ENCODE results near the gene SF3B4.
"Not testable (repeated sequence)": the region's sequence is repeated elsewhere in the genome, so short reads cannot be mapped to it uniquely, and the experiment has no call there.

Gene SF3B4, protein sequence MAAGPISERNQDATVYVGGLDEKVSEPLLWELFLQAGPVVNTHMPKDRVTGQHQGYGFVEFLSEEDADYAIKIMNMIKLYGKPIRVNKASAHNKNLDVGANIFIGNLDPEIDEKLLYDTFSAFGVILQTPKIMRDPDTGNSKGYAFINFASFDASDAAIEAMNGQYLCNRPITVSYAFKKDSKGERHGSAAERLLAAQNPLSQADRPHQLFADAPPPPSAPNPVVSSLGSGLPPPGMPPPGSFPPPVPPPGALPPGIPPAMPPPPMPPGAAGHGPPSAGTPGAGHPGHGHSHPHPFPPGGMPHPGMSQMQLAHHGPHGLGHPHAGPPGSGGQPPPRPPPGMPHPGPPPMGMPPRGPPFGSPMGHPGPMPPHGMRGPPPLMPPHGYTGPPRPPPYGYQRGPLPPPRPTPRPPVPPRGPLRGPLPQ

DNA sequence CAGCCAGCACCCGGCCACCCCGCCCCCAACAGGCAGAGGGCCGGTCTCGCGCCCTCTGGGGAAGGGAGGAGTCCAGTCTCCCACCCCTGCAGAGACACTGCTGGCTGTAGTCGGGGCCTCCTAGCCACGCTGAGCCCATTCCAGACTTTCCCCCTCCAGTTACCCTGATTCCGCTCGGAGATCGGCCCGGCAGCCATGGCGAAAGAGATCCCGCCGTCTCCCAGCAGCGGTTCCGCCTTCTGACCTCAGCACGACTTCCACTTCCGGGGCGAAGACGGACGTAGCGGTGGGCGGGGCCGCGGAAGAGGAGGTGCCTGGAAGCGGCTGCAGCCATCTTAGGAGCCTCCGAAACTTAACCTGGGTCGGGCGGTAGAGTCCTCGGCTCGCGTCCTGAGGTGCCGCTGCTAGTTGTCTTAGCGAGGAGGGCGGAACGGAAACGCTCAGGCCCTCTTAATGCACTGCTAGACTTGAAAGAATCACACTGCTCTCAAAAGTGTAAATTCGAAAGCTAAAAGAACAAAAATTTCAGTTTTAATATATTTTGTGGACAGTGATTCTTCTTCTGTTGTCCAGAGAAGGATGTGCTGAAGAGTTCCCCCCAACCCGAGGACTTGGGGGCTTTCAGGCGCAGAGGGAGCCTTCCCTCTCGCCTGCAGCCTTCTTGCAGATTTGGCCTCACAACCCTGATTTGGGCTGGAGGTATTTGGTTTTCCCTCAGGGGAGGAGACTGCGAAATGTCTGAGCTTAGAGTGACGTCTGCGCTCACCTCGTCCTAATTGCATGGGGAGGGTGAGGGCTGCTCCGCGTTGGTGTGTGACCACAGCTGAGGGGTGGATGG lies at the start of gene SF3B4:
TSS of gene SF3B4 (minus strand) at position 241 of the 838 bp plus-strand sequence. CDS start at position 197, 44 bp downstream.
- DNase-seq: peak; percentile 96

DNA sequence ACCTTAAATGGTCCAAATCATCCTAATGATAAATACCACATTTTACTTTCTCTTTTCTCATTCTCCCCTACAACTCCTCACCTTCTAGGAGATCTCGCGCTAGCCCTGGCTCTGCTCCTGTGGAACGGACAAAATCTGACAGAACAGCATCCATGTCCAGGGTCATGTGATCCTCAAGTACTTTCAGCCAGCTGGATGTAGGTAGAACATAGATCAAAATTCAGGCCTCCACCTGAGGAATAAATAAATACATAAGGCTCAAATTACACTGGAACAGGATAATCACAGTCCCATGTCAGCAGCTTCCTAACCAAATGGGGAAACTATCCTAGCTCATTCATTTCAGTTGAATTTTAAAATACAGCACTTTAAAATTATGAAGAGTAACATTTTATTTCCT lies 49.7 kb upstream of the SF3B4 start:
- no peak for DNase-seq

DNA sequence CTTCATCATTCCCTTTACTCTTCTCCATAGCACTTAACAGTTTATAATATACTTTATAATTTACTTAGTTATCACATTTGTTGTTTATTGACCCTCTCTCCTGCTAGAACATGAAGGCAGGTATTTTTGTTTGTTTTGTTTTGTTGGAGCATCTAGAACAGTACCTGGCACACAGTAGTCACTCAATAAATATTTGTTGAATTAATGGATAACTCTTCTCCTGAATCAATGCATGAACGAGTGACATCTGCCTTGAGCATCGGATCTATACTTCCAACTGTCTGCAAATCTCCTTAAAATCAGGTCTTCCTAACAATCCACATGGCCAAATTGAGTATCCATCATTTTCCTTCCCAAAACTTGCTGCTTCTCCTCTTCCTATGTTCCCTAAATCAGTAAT lies 44.9 kb upstream of the SF3B4 start:
- DNase-seq: no peak

DNA sequence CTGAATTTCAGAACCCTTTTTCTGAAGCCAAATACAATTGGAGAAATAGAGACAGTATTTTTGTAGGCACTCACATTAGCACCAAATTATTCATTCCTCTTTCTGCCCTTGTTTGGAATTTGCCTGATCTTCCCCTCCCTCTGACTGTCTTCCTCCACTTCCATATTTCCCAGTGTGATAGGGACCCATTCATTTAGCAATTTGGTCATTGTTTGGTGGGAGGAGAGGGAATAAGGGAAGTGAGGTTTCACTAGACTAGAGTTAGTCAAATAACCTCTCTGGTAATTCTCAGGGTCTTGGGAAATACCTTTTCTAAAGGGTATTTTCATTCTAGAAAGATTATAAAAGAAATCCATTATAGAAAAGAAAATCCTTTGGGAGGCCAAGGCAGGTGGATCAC lies 40.0 kb upstream of the SF3B4 start:
- DNase-seq: no peak

DNA sequence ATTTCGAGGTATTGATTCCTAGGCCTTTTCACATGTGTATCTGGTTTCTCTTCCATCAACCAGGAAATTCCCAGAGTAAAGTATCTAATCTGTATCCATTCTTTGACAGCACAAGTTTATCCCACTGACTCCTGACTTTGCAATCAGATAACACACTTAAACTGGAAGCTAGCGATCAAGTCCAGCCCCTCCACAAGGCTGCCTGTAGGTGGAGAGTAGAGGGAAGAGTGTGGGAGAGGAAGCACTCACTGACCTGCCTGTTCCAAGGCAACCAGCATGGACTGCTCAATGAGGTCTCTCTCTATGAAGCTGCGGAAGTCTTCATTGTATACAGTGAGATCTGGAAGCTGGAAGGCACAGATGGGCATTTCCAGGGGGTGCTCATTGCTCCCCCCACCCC lies 39.4 kb upstream of the SF3B4 start:
- DNase-seq: no peak

DNA sequence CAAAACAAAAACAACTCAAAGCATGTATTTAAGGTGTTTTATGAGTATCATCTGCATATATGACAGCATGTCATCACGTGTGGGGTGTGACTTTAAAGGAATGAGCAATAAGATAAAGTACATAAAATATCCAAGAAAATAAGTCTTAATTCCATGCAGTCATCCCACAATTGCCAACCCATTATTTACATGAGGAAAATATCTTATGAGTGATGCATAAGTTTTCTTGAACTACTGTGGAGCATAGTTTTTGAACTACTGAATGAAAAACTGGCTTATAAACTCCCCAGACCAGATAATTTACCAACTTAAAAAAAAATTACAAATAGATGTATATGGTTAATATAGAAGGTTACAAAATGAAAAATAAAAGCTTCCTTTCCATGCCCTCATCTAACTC lies 38.8 kb upstream of the SF3B4 start:
- DNase-seq: no peak

DNA sequence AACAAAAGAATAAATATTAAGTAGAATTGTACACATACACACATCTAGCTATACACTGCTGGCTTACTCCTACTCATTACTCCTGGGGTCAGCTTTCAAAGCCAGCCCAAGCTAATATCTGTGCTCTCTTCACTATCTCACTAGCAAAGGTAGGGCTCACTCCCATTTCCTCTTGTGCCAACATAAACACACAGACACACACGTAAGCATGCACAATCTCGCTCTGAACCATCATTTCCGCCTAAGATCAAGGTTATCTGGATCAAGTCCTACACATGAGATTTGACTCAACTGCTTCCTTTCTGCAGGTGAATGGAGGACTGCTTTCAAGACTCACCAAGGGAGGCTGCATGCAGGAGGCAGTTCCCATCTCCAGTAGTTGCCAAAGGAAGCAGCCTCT lies 37.8 kb upstream of the SF3B4 start:
- DNase-seq: no peak

DNA sequence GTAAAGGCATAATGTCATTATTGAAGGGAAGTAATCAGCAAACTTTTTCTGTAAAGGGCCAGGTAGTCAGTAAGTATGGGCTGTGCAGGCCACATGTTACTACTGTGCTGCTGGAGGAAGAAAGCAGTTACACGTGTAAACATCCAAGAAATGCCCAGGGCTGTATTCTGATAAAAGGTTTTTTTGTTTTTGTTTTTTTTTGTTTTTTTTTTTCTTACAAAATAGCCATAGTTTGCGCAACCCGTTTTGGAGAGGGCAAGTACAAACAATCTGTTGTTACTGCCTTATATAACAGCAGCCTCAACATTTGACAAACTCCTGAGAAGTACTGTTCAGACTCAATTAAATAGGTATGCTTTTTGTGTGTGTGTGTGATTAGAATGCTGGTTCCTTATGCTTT lies 35.8 kb upstream of the SF3B4 start:
- DNase-seq: no peak

DNA sequence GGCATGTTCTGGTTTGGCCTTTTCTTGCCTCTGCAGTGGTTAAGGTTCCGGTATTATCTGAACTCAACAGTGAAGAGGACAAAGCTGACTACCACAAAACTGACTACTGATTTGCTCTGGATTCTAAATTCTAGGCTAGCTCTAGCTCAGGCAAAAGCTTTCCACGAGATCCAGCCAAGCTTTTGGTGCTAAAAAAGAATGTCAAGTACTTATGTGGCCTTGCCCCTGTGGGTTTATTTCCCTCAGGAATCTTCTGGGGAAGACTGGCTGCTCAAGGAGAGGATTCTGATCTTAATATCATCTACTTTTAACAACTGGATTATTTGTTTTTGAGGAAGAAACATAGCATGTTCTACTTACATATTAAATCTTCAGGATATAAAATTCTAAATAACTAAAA lies 35.1 kb upstream of the SF3B4 start:
- DNase-seq: no peak

DNA sequence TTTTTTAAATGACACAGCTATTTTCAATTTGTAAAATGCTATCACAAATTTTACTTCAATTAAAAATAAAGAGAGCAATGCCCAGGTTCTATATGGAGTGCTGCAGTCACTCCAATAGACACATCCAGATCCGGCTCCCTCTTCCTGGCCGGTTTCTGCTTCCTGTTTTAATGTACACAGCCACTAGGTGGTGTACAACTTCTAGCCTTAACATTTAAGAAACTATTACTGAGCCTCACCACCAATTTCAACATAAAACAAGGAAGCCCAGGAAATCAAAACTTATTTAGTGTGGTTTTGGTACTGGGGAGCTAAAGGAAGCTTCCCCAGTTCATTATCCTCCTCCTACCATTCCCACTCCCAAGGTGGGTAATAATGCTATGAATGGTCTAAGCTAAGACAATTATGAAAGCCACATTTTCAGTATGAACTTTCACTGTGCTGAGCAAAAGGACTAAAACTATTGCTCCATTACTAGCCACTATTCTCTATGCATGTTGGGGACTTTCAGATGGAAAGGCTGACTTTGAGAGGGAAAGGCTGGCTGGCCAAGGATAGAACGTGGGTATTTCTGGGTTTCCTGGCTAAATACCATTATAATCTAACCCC lies 34.5 kb upstream of the SF3B4 start:
- DNase-seq: peak; percentile 48

DNA sequence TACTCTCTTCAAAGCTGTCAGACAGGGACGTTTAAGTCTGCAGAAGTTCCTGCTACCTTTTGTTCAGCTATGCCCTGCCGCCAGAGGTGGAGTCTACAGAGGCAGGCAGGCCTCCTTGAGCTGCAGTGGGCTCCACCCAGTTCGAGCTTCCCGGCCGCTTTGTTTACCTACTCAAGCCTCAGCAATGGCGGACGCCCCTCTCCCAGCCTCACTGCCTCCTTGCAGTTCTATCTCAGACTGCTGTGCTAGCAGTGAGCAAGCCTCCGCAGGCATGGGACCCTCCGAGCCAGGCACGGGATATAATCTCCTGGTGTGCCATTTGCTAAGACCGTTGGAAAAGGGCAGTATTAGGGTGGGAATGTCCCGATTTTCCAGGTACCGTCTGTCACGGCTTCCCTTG lies 29.9 kb upstream of the SF3B4 start:
- not testable (repeated sequence) for DNase-seq

DNA sequence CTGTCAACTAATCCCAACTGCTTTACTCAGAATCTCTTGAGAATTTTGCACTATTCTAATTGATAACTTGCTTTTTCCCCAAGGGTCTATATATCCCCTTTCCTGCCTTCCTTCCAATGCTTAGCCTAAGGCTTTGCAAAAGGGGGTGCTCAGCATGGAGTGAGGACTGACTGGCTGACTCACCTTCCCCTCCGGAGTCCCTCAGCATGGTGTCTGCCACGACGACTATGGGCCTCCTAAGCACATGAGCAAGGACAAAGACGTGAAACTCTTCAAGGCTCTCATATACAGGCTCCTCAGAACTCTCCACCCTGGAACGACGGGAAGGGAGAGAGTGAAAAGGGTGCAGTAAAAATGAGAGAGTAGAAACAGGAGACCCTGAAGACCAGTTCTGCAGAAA lies 22.3 kb upstream of the SF3B4 start:
- DNase-seq: no peak

DNA sequence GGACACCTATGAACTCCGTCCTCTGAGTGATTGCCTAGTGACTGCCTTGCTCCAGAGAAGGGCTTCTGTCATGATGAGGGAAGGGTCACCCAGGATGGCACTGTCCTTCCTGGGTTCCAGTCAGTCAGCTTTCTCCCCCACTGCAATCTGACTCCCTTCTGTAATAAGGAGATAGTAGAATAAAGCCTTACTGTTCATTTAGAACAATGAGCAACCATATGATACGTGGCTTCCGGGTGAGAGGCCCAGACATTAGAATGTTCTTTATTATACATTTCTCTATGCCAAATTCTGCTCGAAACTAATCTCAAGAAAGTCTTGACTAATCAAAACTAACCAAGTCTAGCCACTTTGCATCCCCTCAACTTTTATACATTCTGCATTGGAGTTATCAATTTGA lies 17.6 kb upstream of the SF3B4 start:
- no peak for DNase-seq

DNA sequence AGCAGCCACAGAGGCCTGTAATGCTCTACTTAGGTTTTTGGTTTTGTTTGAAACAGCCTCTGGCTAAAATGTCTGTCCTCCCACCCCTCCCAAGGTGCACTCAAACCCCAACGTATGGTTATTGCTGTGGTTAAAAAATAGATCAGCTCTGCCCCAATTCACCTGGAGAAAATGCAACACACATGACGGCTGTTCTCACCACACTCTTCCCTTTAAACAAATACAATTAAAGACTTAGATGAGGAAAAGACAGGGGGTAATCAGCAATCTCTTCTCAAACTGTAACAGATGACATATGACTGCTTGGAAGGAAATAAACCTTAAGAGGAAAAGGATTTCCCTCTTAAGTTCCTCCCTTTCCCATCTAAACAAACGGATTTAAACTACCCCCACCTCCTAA lies 15.3 kb upstream of the SF3B4 start:
- no peak for DNase-seq

DNA sequence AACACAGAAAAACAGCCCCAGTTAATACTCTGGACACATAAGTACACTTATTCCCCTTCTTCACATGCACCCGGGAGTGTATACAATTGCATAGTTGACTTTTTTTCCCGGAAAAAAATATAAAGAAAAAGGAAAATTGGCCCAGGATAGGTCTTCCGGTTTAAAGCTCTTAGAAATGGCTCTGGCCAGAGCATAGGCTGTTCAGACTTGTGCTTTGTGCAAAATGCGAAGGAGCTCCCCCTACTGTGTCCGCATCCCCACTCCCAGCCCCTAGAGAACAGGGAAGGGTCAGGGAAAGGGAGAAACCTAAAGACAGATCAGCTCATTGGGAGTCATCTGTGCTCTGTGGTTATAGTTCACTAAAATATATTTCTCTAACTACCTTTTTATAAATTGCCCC lies 14.6 kb upstream of the SF3B4 start:
- no peak for DNase-seq

DNA sequence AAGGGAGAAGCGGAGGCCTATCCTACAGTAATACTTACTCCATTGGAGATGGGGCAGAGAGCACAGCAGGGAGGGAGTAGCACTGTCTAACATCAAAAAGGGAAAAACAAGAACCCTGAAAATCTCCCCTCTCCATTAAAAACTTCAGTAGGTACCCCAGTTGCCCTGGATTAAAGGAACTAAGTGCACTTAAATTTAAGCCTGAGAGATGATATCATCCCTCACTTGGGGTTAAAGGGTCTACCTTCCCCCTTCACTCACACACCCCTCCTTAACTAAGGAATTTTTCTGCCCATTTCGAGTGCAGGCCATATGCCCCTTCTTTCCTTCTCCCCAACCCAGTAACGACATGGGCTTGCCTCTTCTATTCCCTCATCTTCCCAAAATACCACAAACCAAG lies 12.8 kb upstream of the SF3B4 start:
- DNase-seq: no peak

DNA sequence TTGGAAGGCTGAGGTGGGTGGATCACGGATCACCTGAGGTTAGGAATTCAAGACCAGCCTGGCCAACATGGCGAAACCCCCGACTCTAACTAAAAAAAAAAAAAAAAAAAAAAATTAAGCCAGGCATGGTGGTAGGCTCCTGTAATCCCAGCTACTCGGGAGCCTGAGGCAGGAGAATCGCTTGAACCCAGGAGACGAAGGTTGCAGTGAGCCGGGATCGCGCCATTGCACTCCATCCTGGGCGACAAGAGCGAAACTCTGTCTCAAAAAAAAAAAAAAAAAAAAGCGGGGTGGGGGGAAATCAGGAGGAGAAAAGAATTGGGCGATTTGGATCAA lies 11.0 kb upstream of the SF3B4 start:
- not testable (repeated sequence) for DNase-seq

DNA sequence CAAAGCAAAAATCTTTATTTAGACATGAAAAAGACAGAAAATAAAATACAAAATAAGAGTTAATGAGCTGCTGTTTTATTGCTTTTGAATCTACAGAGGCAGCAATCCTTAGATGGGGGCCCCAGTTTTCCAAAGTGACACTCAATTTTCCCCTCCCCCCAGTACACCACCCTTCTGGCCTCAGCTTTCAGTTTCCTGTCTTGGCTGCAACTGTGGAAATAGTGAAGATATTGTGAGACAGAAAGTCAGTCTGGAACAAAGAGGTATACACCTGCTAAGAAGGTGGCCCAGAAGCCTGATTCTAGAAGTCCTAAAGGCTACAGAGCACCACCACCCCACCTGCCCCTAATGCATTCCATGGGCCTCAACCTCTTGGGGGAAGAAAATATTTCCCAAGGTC lies 10.2 kb upstream of the SF3B4 start:
- peak; percentile 26 for DNase-seq

DNA sequence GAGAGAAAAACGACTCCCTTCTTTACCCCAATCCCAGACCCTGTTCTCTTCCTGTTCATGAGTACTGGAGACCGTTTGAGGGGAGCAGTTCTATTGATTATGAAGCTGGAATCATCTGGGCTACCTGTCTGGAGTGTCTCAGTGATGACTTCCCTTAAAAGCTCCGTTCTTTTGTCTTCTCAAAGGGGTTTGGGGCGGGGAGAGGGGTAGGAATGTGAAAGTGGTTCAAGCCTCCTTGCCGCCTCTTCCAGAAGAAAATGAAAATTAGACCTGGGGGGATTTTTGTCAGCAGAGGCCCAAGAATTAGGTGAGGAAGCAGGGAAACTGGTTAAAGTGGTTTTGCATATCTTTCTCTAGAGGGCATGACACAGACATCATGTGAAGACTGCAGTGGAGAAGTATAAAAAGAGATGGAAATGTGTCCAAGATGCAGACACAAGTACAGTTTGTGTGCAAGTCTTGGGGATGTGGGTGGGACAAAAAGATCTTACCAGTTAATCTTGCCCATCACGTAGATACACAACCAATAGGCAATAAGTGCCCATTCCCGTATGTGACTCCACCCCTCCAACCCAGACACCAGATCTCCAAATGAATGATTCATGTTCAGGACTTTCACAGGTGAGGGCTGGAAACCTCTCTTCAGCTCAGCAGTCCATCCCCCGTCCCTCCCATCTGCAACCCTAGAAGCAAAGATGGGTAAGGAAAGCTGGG lies 9.5 kb upstream of the SF3B4 start:
- peak; percentile 17 for DNase-seq

DNA sequence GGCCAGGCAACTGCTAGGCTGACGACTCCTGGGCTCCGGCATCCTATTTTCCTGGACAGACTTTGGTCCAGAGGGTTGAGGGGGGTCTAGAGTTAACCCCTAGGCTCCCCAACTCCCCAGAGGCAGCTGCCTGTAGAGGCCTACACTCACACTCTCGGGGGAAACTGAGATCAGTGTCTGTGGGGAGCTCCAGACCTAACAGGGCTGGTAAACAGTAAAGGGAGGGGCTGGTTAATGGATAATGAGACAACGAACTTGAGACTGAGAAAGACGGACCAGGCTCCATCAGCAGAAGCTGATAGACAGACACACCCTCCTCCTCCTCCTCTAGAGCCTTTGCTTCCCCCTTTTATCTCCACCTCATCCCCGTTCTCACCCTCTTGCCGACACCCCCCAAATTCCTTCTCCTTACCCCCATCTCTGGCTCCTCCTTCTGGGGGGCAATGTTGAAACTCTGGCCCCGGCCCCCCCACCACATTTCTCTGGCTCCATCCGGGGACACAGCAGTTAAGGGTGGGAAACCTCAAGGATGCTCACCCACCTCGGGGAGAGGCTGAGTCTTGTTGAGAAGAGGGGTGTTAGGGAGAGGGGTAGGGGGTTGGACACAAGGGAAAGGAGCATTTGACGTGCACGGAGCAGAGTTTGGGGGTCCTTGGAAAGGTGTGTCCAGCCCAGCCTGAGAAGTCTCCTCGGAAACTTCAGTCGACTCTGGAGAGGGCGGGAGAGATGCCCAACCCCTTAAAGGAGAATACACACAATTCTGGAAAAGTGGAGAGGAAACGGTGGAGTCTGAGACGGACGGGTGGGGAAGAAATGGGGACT lies 8.8 kb upstream of the SF3B4 start, which contains the start of gene MTMR11:
TSS of gene MTMR11 (minus strand) at position 710 of the 822 bp plus-strand sequence. CDS start at position 478, 232 bp downstream.
- no peak for DNase-seq

DNA sequence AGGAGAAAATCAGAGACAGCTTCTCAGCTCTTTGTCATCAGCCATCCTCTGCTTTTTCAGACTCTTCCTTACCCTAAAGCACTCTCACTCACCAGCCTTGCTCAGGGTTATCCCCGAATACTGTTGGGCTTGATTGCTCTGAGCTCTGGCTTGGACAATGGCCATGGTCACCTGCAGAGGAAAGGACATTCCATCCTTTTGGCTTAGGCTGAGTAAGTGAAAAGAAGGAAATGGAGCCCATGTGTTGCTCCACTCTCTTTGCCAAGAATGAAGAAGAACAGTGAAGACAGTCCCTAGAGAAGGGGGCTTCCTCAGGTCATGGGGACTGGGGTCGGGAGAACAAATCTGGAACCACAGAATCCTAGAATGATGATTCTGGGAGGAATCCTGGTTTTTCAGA lies 6.8 kb upstream of the SF3B4 start:
- no peak for DNase-seq

DNA sequence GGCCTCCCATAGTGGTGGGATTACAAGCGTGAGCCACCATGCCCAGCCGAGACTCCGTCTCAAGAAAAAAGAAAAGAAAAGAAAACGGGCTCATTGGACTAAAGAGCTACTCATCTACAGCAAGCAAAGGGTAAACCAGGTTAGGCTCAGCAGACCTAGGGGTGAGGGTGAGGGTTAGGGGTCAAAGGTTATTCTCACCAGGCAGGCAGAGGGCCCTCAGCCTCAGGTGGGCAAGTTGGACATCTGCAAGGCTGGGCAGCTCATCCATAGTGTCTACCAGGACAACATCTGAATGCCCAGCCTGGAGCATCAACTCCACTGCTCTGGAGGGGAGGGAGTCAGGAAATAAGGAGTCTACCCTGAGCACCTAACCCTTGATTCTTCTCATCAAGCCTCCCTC lies 5.6 kb upstream of the SF3B4 start:
- DNase-seq: no peak

Measured in activated CD4-positive, alpha-beta T cell treated with anti-CD3 and anti-CD28 coated beads for 48 hours (primary cell).